AG08395 (cell line): ENCODE data around the gene PCBP3.
"Not testable (repeated sequence)": the region's sequence is repeated elsewhere in the genome, so short reads cannot be mapped to it uniquely, and the experiment has no call there.

Experiments
- DNase-seq: peaks from one replicate; pipeline ENCODE4 v3.0.0; 2012; ENCODE audit warnings: mixed read lengths, low spot score

Gene PCBP3

DNA sequence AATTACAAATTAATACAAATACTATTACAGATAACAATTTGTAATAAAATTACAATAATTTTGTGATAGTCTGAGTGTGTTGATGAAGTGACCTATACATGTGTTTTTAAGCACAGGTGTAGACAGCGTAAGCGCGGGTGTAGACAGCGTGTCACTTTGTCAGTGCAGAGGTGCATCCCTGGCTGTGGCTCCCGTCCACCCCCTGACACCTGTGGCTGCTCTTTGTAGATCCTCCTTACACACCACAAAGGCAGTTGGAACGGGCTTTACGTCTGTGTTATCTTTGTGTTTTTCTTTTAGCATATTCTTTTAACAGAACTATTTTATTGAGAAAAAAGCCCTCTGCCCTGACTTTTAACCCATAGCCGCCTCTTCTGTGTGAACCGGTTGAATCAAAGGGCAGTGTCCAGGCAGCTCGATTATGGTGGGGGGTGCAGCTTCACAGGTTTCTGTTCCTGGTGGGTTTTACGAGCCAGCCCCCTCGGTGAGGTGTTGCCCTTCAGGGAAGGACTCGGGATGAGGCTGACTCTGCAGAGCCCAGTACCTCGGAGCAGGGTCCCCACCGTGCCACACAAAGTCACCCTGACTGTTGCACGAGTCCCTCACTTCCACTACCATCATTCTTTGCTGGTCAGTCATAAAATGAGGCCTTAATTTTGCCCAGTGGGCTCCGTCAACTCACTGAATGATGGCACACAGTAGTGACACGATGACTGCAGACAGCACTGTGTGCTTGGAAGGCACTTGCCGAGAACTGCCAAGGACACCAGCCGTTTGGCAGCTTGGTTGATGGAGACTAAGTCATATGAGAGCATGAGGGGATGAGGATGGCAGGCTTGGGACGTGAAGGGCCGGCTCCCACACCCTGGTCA lies 251.6 kb downstream of the PCBP3 start:
- DNase-seq: no peak

DNA sequence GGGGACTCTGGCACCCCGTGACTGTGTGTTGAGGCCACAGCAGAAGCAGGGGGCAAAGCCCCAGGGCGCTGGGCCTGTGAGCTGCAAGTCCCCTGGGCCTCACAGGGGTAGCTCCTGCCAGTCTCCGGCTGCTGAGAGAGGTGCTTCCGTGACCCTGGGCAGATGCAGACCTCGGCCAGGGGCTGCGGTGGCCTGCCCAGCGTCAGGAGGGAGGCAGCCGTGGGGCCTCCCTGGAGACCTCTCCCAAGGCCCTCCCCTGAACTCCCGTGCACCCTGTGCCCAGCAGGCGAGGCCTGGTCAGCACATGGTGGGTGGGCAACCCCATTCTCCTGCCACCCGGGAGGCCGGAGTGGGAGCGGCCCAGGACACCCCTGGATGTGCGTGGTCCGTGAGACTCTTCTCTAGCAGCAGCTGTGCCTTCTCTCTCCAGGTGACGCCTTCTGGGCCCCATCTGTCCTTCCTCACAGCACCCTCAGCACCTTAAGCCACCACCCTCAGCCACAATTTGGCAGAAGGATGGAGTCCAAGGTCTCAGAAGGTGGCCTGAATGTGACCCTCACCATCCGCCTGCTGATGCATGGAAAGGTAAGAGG lies 252.3 kb downstream of the PCBP3 start:
- DNase-seq: no peak

DNA sequence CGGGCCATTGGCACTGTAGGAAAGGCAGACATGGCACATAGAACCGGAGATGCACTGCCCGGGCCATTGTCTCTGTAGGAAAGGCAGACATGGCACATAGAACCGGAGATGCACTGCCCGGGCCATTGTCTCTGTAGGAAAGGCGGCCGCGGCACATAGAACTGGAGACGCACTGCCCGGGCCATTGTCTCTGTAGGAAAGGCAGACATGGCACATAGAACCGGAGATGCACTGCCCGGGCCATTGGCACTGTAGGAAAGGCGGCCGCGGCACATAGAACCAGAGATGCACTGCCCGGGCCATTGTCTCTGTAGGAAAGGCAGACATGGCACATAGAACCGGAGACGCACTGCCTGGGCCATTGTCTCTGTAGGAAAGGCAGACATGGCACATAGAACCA lies 252.9 kb downstream of the PCBP3 start:
- not testable (repeated sequence) for DNase-seq

DNA sequence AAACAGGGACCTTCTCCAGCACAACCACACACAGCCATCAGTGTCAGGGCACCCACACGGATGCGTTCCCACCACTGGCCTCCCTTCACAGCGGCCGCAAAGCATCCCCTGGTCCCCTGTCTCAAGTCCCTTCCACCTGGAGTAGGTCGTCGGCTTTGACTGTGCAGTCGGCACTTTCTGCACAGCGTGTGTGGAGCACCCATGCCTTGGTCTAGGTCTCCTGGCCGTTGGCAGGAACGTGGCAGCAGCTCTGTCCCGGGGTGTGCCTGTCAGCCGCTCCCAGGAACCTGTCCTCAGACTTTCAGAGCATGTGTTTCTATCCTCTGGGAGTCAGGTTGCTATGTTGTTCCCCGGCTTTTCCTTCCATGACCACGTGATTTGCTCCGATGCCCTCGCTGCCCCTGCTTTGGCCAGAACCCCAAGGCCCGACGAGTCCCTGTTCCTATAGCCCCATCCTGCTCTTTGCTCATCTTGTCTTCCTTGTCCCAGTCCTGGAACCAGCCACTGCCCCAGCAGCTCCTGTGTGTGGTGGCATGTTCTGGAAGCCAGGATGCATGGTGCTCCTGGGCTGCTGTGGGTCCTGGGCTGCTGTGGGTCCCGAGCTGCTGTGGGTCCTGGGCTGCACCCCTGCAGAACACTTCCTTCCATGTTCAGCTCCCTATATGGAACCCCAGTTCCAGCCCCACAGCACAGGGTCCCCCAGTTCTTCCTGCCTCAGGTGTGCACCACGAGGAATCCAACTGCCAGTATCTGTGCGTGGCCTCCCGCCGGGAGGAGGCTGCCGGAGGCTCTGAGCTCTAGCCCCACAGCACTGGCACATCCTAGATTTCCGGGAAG lies 253.9 kb downstream of the PCBP3 start:
- DNase-seq: no peak

DNA sequence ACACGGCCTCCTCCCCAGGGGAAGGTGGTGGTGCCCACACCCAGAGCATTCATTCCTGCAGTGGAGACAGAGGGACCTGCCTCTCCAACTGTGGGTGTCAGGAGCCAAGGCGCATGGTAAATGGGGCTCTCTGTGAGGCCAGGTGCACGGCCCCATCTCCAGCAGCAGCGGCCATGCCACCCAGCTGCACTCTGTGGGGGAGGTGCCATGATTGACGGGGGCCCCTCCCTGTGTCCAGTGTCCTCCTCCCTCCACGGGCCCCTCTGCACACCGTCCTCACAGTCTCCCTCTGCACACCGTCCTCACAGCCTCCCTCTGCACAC lies 254.5 kb downstream of the PCBP3 start:
- no peak for DNase-seq

DNA sequence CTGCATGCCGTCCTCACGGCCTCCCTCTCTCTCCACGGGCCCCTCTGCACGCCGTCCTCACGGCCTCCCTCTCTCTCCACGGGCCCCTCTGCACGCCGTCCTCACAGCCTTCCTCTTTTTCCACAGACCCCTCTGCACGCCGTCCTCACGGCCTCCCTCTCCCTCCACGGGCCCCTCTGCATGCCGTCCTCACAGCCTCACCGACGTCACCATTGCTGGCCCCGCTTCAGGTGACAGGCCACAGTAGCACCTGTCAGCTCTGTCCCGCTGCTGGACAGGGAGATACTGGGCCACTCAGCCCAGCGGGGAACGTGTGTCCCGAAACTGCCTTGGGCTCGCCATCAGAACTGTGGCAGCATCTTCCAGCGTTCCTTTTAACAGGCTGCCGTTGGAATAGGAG lies 255.3 kb downstream of the PCBP3 start:
- DNase-seq: no peak

DNA sequence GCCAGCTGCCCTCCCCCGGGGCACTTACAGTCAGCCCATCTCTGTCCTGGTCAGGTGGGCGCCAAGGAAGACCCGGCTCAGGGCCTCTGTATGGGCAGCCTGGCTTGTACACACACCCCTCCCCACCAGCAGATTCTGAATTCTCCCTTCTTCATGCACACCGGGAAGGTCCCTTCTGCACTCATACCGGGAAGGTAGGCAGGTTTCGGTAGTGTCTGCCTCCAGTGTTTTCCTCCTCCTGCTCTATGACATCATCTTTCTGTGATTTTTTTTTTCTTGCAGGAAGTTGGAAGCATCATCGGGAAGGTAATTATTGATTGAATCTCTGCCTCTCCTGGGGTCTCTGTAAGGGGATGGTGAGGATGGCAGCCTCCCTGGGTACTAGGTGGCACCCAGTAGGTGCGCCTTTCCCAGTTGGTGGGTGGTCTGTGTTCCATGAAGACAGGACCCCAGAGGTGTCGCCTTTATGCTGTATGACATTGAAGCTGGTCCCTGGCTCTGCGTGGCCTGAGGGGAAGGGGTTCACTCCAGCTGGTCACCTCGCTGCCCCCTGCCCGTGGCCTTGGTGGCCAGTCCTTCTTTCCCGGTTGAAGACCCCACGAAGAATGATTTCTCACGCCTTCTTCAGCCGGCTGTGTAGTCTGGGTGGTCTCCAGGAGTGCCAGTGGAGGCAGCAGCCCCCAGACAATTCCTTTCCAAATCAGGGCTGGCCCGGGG lies 255.9 kb downstream of the PCBP3 start:
- DNase-seq: no peak

DNA sequence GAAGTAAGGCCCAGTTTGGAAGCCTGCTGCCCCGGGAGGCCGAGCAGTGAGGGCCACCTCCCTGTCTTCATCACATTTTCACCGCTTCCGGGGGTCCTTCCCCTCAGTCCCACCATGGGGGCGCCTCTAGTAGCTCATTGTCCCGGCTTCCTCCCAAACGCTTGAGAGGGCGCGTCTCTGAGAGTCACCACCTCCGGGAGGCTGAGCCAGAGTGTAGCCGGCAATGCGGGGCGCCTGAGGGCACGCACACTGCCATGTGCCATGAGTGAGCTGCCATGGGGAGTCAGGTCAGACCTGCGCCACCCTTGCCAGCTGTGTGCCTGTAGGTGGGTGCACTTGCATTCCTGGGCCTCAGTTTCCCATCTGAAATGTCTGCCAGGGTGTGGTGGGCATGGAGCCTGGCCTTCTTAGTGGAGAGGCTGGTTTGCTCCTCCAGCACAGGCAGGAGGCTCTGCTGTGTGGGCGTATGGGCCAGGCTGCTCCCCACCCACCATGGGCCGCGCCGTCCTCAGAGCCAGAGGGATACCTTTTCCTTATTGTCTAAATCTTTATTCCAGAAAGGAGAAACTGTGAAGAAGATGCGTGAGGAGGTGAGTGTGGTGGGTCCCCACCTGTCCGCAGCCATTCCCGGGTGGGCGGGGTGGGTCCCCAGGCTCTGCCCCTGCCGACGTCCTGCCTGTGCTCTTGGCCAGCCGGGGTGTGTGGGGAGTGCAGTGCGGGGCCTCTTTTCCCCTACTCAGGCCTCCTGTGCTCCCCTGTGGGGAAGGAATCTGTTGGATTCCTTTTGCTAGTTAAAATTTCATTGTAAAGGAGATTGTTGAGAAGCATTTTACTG lies 256.7 kb downstream of the PCBP3 start:
- DNase-seq: no peak

DNA sequence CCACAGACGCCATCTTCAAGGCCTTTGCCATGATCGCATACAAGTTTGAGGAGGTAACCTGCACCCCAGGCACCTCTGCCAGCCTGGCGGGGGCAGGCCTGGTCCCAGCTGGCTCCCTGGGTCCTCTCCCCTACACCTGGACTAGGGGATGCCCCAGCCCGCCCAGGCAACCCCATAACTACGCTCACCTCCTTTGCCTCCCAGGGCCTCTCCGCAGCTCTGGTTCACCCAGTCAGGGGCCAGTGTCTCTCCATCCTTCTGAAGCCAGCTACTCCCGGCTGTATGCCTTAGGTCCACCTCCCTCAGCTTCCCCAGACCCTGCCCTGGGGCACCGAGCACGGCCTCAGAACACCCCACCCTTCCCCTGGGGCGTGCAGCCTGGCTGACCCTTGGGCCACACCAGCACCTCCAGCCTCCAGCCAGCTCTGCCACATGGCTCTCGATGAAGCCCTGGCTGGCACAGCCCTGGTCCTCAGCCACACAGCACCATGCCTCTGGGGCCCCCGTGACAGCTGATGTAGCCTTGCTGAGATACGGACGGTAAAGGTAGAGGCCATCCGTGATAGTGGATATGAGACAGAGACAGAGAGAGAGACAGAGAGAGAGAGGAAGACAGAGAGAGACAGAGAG lies 257.7 kb downstream of the PCBP3 start:
- DNase-seq: no peak

DNA sequence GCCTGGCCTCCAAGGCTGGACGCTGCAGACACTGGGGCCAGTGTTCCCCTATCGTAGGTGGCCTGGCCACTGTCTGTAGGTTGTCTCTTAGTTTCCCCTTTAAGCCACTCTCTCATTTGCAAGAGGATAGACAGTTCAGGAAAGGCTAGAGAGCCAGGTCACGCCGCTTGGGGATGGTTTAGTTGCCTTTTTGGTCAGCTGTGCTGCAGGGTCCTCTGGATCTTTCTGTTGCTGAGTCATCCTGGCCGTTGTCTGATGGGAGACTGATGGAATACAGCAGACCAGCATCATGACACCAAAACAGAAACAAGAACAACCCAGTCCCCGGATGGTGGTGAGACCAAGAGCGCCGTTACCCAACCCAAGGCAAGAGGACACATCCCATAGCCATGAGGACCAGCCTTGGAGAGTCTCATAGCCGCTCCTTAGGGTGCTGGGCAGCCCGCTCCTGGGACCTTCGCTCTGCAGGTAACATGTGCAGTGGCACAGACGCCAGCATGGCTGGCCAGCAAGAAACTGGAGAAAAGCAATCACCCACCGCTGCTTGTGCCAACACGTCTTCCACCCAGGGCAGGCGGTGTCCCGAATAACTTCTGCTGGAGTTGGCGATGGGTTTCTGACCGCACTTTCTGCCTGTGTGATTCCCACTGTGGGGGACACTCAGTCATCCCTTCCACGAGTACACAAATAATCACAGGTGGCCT lies 258.9 kb downstream of the PCBP3 start:
- DNase-seq: no peak

DNA sequence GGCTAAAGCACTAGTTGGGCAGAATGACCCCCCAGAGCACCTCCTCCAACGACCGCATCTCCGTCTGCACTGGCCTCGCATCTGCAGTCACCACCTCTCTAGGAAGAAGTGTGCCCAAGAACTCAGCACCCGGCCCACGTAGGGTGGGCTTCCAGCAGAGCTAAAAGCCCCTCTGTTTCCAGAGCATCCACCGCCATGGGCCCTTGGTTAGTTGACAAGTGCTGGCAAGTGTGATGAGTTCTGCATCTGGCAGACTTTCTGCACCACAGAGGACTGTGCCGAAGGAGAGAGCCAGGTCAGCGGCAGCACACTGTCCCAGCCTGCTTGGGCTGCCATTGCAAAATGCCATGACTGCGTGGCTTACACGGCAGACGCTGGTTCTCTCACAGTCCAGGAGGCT lies 261.7 kb downstream of the PCBP3 start:
- DNase-seq: no peak

DNA sequence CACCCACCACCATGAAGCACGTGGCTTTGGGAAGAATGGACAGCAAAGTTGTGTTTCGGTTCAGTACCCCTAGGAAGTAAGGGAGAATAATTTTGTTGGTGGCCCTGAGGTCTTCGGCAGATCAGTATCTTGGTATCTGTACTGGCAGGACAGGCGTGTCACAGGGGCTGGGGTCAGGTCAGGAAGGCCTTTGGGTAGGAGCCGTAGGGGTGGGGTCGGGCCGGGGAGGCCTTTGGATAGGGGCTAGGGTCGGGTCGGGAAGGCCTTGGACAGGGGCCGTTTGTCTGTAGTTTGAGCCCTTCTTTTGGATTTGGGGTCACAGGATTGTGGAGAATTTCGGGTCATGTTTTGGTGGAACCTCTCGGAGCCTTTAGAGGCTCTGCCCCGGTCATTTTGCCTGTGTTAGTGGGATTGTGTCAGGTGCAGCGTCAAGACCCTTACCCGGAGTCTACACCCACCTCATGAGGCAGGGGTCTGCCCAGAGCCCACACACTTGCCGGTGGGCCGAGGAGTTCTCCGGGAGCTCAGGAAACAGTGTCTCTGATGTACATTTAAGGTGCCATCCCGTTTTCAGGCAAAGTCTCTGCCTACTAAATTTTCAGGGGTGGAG lies 262.8 kb downstream of the PCBP3 start:
- no peak for DNase-seq

DNA sequence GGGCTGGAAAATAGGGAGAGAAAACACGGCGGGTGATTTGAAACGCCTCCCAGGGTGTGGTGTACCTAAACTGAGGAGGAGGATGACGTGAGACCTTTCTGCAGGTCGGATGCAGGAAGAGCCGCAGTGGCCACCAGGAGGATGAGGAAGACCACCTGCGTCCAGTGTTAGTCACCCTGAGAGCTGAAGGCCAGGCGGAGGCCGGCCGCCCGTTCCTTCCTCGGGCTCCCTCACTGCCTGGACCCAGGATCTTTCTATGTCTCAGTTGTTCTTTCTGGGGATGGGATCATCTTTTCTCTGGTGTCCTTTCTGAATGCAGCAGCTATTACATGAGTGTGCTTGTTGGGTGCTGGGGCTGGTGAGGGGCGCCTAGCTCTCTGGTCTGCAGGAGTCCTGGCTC lies 263.3 kb downstream of the PCBP3 start:
- DNase-seq: no peak

DNA sequence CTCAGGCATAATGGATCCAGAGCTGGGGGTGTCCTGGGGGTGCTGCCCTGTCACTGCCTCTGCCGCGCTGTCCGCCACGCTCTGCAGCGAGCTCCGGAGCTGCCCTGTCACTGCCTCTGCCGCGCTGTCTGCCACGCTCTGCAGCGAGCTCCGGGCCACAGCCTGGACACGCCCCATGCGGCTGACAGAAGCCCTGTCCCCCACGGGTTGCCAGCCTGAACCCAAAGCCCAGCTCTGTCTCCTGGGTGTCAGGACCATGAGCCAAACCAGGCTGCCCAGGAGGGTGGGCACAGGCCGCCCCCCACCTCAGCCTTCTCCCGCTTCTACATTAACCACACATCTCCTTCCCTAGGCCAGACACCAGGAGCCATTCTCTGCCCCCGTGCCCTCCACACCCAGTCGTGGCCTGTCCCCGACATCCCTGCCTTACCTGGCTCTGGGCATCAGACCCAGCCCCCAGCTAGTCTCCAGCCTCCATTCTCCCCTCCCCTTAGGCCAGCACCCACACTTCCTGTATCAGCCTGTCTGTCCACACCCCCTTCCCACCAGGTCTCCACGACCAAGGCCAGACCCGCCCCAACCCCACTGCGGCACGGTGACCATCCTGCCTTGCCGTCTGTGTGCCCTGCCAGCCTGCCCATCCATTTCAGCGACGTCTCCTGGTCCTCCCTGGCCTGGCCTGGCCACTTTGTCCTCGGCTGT lies 265.2 kb downstream of the PCBP3 start:
- no peak for DNase-seq

DNA sequence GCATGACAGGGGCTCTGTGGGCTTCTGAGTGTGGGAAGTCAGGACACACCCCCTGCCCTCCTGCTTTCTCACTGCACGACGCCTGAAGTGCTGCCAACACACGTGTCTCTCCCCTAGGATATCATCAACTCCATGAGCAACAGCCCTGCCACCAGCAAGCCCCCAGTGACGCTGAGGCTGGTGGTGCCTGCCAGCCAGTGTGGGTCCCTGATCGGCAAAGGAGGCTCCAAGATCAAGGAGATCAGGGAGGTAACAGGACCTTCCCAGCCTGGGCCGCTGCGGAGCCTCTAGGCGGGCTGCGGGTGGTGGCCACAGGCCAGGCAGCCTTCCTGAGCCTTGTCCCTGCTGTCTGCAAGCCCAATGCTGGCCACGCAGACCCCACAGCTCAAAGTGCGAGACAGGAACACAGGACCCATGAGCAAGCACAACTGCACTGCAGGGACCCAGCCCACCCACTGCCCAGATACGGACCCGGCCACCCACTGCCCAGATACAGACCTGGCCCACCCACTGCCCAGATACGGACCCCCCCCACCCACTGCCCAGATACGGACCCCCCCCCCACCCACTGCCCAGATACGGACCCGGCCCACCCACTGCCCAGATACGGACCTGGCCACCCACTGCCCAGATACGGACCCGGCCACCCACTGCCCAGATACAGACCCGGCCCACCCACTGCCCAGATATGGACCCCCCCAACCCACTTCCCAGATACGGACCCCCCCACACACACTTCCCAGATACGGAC lies 265.9 kb downstream of the PCBP3 start:
- no peak for DNase-seq

DNA sequence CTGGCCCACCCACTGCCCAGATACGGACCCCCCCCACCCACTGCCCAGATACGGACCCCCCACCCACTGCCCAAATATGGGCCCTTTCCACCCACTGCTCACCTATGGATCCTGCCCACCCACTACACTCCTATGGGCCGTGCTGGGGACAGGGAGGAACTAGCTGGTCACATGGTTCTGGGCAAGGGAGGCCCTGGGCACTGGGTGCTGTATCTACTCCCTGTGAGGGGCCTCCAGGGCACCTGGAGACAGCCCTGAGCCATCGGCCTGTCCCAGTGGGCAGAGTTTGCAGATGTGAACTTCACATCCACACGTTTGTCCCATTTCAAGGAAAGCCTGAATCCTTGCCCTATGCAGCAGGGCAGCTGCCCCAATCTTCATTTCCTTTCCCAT lies 266.6 kb downstream of the PCBP3 start:
- no peak for DNase-seq

DNA sequence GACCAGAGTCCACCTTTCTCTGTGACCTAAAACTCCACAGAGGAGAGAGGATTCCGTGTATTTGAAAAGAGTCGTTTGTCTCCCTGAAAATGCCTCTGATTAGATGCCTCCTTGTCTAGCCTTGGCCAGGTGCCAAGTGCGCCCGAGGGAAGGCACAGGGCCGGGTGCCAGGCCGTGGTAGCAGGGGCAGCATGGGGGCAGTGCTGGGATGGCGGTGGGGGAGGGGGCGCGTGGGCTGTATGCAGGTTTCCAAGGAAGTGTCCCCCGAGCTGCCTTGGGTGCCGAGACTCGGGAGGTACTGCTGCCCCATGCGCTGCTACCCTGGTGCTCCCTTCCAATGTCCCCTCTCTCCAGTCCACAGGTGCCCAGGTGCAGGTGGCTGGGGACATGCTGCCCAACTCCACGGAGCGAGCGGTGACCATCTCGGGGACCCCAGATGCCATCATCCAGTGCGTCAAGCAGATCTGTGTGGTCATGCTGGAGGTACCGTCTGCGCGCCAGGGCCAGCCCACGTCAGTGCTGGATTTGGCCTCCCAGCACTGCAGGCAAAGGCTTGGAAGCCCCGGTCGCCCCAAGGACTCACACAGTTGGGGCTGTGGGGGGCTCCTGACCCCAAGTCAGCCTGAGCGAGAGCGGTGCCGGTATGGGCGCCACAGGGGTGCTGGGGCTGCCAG lies 267.2 kb downstream of the PCBP3 start:
- no peak for DNase-seq

DNA sequence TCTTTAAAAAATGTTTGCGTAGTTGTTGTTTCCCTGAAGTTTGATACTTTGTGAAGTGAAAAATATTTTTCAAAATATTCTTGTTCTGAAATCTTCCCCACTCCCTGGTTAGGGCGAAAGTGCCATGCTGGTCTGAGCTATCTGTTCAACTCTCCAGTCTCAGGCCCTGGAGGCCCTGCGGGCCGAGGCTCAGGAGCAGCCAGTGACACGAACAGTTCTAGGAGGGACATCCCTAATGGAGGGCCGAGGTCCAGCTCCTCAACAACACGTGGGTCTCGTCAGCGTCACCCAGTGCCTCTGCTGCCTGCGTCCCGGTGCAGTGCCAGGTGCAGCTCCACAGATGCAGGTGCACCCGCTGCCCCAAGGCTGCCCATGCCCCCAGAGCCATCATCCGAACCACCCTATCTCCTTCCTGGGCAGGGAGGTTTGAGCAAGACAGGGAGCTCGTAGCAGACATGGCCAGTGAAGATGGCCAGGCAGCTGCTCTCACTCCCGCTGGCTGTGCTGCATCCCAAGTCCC lies 268.3 kb downstream of the PCBP3 start:
- DNase-seq: no peak
